ENCODE measurements around the gene SUSD3. TPM values are rescaled to one million over a fixed set of nuclear protein-coding genes. Genes with fewer than 3 reads are reported as not detected.

Gene SUSD3
- total RNA-seq, 2 donors from 2014 or later, result 7.0 to 21.4 TPM

- H3K9me3 ChIP-seq, result no peaks in the 10 kb centered on the region
- H3K36me3 ChIP-seq, result no peaks in the 10 kb centered on the region
- ATAC-seq (ENCODE audit: insufficient number of reproducible peaks, low FRiP score, low read depth), result no peak
- no peak for DNase-seq (ENCODE audit: low spot score)
- H3K4me3 ChIP-seq, result no peak overlapping the region
- H3K27ac ChIP-seq, result no peak overlapping the region
- H3K4me1 ChIP-seq (ENCODE audit: control insufficient read depth in 1 of 2, low read depth in 2 of 2), result peaks cover 3 to 24% of the 10 kb centered on the region in 2 donors
- TF ChIP-seq, protein P1, sequence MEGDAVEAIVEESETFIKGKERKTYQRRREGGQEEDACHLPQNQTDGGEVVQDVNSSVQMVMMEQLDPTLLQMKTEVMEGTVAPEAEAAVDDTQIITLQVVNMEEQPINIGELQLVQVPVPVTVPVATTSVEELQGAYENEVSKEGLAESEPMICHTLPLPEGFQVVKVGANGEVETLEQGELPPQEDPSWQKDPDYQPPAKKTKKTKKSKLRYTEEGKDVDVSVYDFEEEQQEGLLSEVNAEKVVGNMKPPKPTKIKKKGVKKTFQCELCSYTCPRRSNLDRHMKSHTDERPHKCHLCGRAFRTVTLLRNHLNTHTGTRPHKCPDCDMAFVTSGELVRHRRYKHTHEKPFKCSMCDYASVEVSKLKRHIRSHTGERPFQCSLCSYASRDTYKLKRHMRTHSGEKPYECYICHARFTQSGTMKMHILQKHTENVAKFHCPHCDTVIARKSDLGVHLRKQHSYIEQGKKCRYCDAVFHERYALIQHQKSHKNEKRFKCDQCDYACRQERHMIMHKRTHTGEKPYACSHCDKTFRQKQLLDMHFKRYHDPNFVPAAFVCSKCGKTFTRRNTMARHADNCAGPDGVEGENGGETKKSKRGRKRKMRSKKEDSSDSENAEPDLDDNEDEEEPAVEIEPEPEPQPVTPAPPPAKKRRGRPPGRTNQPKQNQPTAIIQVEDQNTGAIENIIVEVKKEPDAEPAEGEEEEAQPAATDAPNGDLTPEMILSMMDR (IDR thresholded peaks at IDR 0.05), result no peak
- no peaks in the 10 kb centered on the region for H3K27me3 ChIP-seq (replicated peaks; ENCODE audit: insufficient read depth)
Observed at GRCh38 chr9:93076792-93077128, 18.3 kb downstream of the SUSD3 start.

GRCh38 chr9:93077367-93077766 lies 18.9 kb downstream of the SUSD3 start:
- TF ChIP-seq, protein P1 (IDR thresholded peaks at IDR 0.05), result no peak
- Histone ChIP-seq H3K27ac (no peak overlapping the region), H3K4me3 (no peak overlapping the region), H3K36me3 (no peaks in the 10 kb centered on the region), H3K4me1 (ENCODE audit: control insufficient read depth in 1 of 2, low read depth in 2 of 2) (peaks cover 3 to 18% of the 10 kb centered on the region in 2 donors), H3K27me3 (replicated peaks; ENCODE audit: insufficient read depth) (no peaks in the 10 kb centered on the region), H3K9me3 (no peaks in the 10 kb centered on the region)
- ATAC-seq (ENCODE audit: insufficient number of reproducible peaks, low FRiP score, low read depth) (no peak), DNase-seq (ENCODE audit: low spot score) (no peak)

DNA sequence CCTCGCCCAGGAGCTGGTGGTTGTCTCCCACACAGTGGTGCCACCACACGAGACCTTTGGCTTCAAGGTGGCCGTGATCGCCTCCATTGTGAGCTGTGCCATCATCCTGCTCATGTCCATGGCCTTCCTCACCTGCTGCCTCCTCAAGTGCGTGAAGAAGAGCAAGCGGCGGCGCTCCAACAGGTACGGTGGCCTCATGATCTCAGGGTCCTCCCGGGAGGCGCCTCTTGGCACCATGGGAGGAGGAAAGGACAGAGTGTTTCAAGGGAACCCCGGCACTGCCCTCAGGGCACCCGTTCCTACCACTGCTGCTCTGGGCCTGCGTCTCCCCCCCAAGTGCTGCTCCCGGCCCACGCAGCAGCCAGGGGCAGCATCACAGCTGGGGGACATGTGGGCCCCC lies 19.3 kb downstream of the SUSD3 start:
- Histone ChIP-seq H3K4me1 (ENCODE audit: control insufficient read depth in 1 of 2, low read depth in 2 of 2) (peaks cover 0 to 13% of the 10 kb centered on the region in 2 donors), H3K4me3 (no peak overlapping the region), H3K27me3 (replicated peaks; ENCODE audit: insufficient read depth) (no peaks in the 10 kb centered on the region), H3K9me3 (no peaks in the 10 kb centered on the region), H3K36me3 (no peaks in the 10 kb centered on the region), H3K27ac (no peak overlapping the region)
- TF ChIP-seq, protein P1 (IDR thresholded peaks at IDR 0.05), result no peak
- no peak for DNase-seq (ENCODE audit: low spot score)
- ATAC-seq (ENCODE audit: insufficient number of reproducible peaks, low FRiP score, low read depth), result no peak

GRCh38 chr9:93079371-93079770 lies 20.9 kb downstream of the SUSD3 start:
- no peaks in the 10 kb centered on the region for H3K27me3 ChIP-seq (replicated peaks; ENCODE audit: insufficient read depth)
- H3K27ac ChIP-seq, result no peak overlapping the region
- DNase-seq (ENCODE audit: low spot score), result no peak
- no peak for ATAC-seq (ENCODE audit: insufficient number of reproducible peaks, low FRiP score, low read depth)
- H3K4me1 ChIP-seq (ENCODE audit: control insufficient read depth in 1 of 2, low read depth in 2 of 2), result peaks cover 0 to 6% of the 10 kb centered on the region in 2 donors
- TF ChIP-seq, protein P1 (IDR thresholded peaks at IDR 0.05), result no peak
- H3K36me3 ChIP-seq, result no peaks in the 10 kb centered on the region
- H3K9me3 ChIP-seq, result no peaks in the 10 kb centered on the region
- no peak overlapping the region for H3K4me3 ChIP-seq

- Histone ChIP-seq H3K4me1 (ENCODE audit: control insufficient read depth in 1 of 2, low read depth in 2 of 2) (no peaks in the 10 kb centered on the region), H3K36me3 (no peaks in the 10 kb centered on the region), H3K27me3 (replicated peaks; ENCODE audit: insufficient read depth) (no peaks in the 10 kb centered on the region), H3K27ac (no peak overlapping the region), H3K4me3 (no peak overlapping the region), H3K9me3 (no peaks in the 10 kb centered on the region)
- TF ChIP-seq, protein P1 (IDR thresholded peaks at IDR 0.05), result no peak
- ATAC-seq (ENCODE audit: insufficient number of reproducible peaks, low FRiP score, low read depth), result no peak
- DNase-seq (ENCODE audit: low spot score), result no peak
Observed at GRCh38 chr9:93080406-93080805, 21.9 kb downstream of the SUSD3 start.
